GM12864 (cell line): ENCODE results near the gene STKLD1.
"Not testable (repeated sequence)": the region's sequence is repeated elsewhere in the genome, so short reads cannot be mapped to it uniquely, and the experiment has no call there.

Source experiments
- DNase-seq: peaks from one replicate; pipeline ENCODE4 v3.0.0-alpha.2; 2011; ENCODE audit warnings: low read depth
- H3K4me3 ChIP-seq: 2 replicates; pipeline ENCODE4 v1.5.1; 2011; ENCODE audit warnings: mild to moderate bottlenecking, low read depth, low read length, control low read depth
- CTCF ChIP-seq: IDR thresholded peaks from 2 replicates; pipeline ENCODE4 v1.5.1; 2011; ENCODE audit warnings: low read depth, mild to moderate bottlenecking, moderate library complexity, low read length, control low read depth, inconsistent platforms; ENCODE audit errors: missing control alignments

The STKLD1 gene

DNA sequence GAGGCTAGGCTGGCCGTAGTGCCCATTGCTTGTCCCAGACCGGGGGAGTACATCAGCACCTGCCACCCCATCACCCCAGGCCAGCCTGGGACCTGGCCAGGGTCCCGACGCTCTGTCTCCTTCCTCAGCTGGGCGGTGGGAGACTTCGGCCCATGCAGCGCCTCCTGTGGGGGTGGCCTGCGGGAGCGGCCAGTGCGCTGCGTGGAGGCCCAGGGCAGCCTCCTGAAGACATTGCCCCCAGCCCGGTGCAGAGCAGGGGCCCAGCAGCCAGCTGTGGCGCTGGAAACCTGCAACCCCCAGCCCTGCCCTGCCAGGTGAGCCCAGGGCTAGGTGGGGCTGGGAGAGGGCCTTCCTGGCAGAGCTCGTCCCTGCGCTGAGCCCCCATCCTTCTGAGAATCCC lies 67.1 kb downstream of the STKLD1 start:
- H3K4me3 ChIP-seq = no peak overlapping the region
- TF ChIP-seq CTCF = no peak
- no peak for DNase-seq

GRCh38 chr9:133443982-133444381 lies 67.8 kb downstream of the STKLD1 start:
- no peak overlapping the region for H3K4me3 ChIP-seq
- no peak for DNase-seq
- TF ChIP-seq CTCF = no peak

DNA sequence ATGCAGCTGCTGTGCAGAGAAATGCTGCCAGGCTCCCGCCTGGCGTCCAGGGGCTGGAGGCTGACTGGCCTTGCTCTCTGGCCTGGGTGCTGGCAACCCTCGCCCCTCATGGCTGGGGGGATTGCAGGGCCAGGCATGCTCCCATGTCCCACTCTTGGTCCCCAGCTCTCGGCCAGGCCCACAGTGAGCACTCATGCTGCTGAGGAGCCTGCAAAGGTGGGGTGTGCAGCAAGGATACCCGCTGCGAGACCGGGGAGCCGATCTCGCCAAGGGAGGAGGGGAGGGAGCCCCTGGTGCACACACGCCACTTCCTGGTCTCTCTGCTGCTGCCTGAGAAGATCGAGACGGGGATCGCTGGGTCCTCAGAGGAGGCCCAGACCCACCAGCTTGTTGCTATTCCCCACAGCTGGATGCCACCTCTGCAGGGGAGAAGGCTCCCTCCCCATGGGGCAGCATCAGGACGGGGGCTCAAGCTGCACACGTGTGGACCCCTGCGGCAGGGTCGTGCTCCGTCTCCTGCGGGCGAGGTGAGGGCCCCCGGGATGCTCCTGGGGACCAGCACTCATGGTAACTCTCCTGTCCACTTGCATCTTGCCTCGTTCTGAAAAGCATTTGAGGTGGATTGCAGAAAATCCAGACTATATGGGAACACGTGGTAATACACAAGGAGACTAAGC lies 69.3 kb downstream of the STKLD1 start:
- no peak for TF ChIP-seq CTCF
- no peak for DNase-seq
- H3K4me3 ChIP-seq = no peak overlapping the region

- H3K4me3 ChIP-seq = no peak overlapping the region
- no peak for DNase-seq
- no peak for TF ChIP-seq CTCF
Measured at GRCh38 chr9:133448487-133448972, 72.4 kb downstream of the STKLD1 start.

DNA sequence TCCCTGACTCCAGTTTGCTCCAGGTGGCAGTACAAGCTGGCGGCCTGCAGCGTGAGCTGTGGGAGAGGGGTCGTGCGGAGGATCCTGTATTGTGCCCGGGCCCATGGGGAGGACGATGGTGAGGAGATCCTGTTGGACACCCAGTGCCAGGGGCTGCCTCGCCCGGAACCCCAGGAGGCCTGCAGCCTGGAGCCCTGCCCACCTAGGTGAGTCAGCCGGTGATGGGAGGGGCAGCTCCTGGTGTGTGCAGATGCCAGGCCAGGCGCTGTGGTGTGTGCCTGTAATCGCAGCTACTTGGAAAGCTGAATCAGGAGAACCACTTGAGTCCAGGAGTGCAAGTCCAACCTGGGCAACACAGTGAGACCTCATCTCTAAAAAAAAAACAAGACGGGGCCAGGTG lies 73.6 kb downstream of the STKLD1 start:
- no peak for TF ChIP-seq CTCF
- no peak for DNase-seq

DNA sequence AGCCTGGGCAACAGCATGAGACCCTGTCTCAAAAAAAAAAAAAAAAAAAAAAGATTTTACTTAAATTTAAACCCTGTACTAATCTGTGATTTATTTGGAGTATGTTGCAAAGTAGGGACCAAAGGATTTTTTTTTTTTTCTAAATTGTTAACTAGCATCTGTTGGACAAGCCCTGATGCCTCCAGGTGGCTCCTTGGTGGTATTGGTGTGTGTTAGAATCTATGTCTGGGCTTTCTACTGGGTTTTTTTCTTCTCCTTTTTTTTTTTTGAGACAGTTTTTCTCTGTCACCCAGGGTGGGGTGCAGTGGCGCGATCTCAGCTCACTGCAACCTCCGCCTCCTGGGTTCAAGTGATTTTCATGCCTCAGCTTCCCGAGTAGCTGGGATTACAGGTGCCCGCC lies 75.7 kb downstream of the STKLD1 start:
- not testable (repeated sequence) for DNase-seq, H3K4me3 ChIP-seq

More for the DNA sequence above, 73.6 kb downstream of the STKLD1 start:
- no peak overlapping the region for H3K4me3 ChIP-seq

DNA sequence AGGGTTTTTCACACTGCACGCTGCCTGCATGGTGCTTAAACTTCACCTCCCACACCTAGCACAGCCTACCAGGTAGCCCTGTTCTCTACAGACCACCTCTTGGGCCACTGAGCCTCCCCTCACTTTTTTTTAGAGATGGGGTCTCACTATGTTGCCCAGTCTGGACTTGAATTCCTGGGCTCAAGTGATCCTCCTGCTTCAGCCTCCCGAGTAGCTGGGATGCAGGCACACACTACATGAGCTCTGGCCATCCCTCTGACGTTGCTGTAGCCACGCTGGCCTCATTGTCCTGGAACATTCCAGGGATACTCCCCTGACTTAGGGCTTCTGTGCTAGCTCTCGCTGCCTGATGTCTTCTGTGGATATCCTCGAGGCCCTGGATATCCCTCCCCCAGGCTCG lies 76.4 kb downstream of the STKLD1 start:
- no peak for TF ChIP-seq CTCF
- H3K4me3 ChIP-seq = no peak overlapping the region
- no peak for DNase-seq
